H9 (cell line): Measurements from ENCODE around the gene DNM1. TPM values are rescaled to one million over a fixed set of nuclear protein-coding genes. Genes with fewer than 3 reads are reported as not detected.

Experiments used
- DNase-seq: peaks from one replicate; pipeline ENCODE4 v3.0.0-alpha.2; 2017
- H2AFZ ChIP-seq: one replicate; pipeline ENCODE4 v1.6.1; 2013; ENCODE audit warnings: mild to moderate bottlenecking, low read length, control low read depth, moderate library complexity
- H2AK5ac ChIP-seq: 2 replicates; pipeline ENCODE4 v1.6.1; 2013; ENCODE audit warnings: low read length, control low read depth, mixed read lengths; ENCODE audit not compliant: insufficient read length
- H2BK120ac ChIP-seq: one replicate; pipeline ENCODE4 v1.6.1; 2013; ENCODE audit warnings: low read depth, mild to moderate bottlenecking, low read length, control low read depth, inconsistent platforms; ENCODE audit not compliant: poor library complexity, severe bottlenecking
- H2BK12ac ChIP-seq: 2 replicates; pipeline ENCODE4 v1.6.1; 2013; ENCODE audit warnings: low read length, control low read depth, mixed read lengths, low read depth; ENCODE audit not compliant: insufficient read length
- H2BK15ac ChIP-seq: 2 replicates; pipeline ENCODE4 v1.6.1; 2013; ENCODE audit warnings: low read depth, low read length, control low read depth
- H2BK20ac ChIP-seq: one replicate; pipeline ENCODE4 v1.6.1; 2013; ENCODE audit warnings: low read depth, mild to moderate bottlenecking, low read length, control low read depth, inconsistent platforms; ENCODE audit not compliant: poor library complexity, severe bottlenecking
- H2BK5ac ChIP-seq: 2 replicates; pipeline ENCODE4 v1.6.1; 2013; ENCODE audit warnings: low read length, control low read depth, mixed read lengths; ENCODE audit not compliant: insufficient read length
- H3K14ac ChIP-seq: 2 replicates; pipeline ENCODE4 v1.6.1; 2013; ENCODE audit warnings: low read length, control low read depth; ENCODE audit not compliant: insufficient read depth
- H3K18ac ChIP-seq: 2 replicates; pipeline ENCODE4 v1.6.1; 2013; ENCODE audit warnings: low read depth, mild to moderate bottlenecking, mixed read lengths, low read length, control low read depth; ENCODE audit not compliant: insufficient read length
- H3K23ac ChIP-seq: 2 replicates; pipeline ENCODE4 v1.6.1; 2013; ENCODE audit warnings: low read length, control low read depth, mixed read lengths, low read depth; ENCODE audit not compliant: insufficient read length
- H3K23me2 ChIP-seq: 2 replicates; pipeline ENCODE4 v1.6.1; 2013; ENCODE audit warnings: low read depth, mild to moderate bottlenecking, mixed read lengths, low read length, control low read depth; ENCODE audit not compliant: insufficient read length, poor library complexity, severe bottlenecking
- H3K27ac ChIP-seq: 2 replicates; pipeline ENCODE4 v1.5.1; 2013; ENCODE audit warnings: low read length, control low read depth, mixed read lengths, low read depth; ENCODE audit not compliant: insufficient read length
- H3K27me3 ChIP-seq: 2 replicates; pipeline ENCODE4 v1.6.1; 2013; ENCODE audit warnings: low read length, control low read depth, inconsistent platforms; ENCODE audit not compliant: insufficient read depth
- H3K4ac ChIP-seq: 2 replicates; pipeline ENCODE4 v1.6.1; 2013; ENCODE audit warnings: low read depth, mild to moderate bottlenecking, control low read depth, inconsistent platforms, low read length, moderate library complexity
- H3K4me1 ChIP-seq: 2 replicates; pipeline ENCODE4 v1.6.1; 2013; ENCODE audit warnings: low read length, control low read depth, inconsistent platforms; ENCODE audit not compliant: insufficient read depth
- H3K4me2 ChIP-seq: 2 replicates; pipeline ENCODE4 v1.6.1; 2013; ENCODE audit warnings: low read length, control low read depth, mixed read lengths; ENCODE audit not compliant: insufficient read length, insufficient read depth
- H3K56ac ChIP-seq: 2 replicates; pipeline ENCODE4 v1.6.1; 2013; ENCODE audit warnings: low read depth, mild to moderate bottlenecking, mixed read lengths, low read length, control low read depth; ENCODE audit not compliant: insufficient read length
- H3K79me1 ChIP-seq: 2 replicates; pipeline ENCODE4 v1.6.1; 2013; ENCODE audit warnings: low read depth, mild to moderate bottlenecking, moderate library complexity, low read length, control low read depth, inconsistent platforms; ENCODE audit not compliant: insufficient read depth, poor library complexity, severe bottlenecking
- H3K79me2 ChIP-seq: 2 replicates; pipeline ENCODE4 v1.6.1; 2013; ENCODE audit warnings: low read length, control low read depth, inconsistent platforms; ENCODE audit not compliant: insufficient read depth
- H3K9ac ChIP-seq: 2 replicates; pipeline ENCODE4 v1.6.1; 2013; ENCODE audit warnings: low read length, control low read depth, mixed read lengths; ENCODE audit not compliant: insufficient read length; ENCODE audit errors: extremely low read depth
- H3K9me3 ChIP-seq: one replicate; pipeline ENCODE4 v1.6.1; 2013; ENCODE audit warnings: low read depth, low read length, inconsistent platforms; ENCODE audit not compliant: control insufficient read depth
- H3T11ph ChIP-seq: one replicate; pipeline ENCODE4 v1.6.1; 2013; ENCODE audit warnings: mild to moderate bottlenecking, low read length, control low read depth, inconsistent platforms
- H4K20me1 ChIP-seq: one replicate; pipeline ENCODE4 v1.6.1; 2013; ENCODE audit not compliant: control insufficient read depth, insufficient read length, insufficient read depth
- H4K5ac ChIP-seq: 2 replicates; pipeline ENCODE4 v1.6.1; 2013; ENCODE audit warnings: low read depth, mild to moderate bottlenecking, mixed read lengths, low read length, control low read depth; ENCODE audit not compliant: insufficient read length
- H4K8ac ChIP-seq: replicated peaks from 2 replicates; pipeline ENCODE4 v1.6.1; 2013; ENCODE audit warnings: low read length, control low read depth, mixed read lengths, low read depth; ENCODE audit not compliant: insufficient read length
- H4K91ac ChIP-seq: 2 replicates; pipeline ENCODE4 v1.6.1; 2013; ENCODE audit warnings: low read depth, mild to moderate bottlenecking, moderate library complexity, mixed read lengths, low read length, control low read depth; ENCODE audit not compliant: insufficient read length
- H3K27ac Mint-ChIP-seq, 3 experiments: 2 replicates in 2 of 3; 3 replicates in 1 of 3; pipeline ENCODE4 v1.8.0; 2020 to 2021; ENCODE audit warnings: mixed read lengths in 3 of 3, mild to moderate bottlenecking in 1 of 3, moderate library complexity in 1 of 3
- H3K27me3 Mint-ChIP-seq: 2 replicates; pipeline ENCODE4 v1.8.0; 2021; ENCODE audit warnings: low read depth, mild to moderate bottlenecking, moderate library complexity, mixed read lengths
- H3K36me3 Mint-ChIP-seq, 3 experiments: 2 replicates in 2 of 3; 3 replicates in 1 of 3; pipeline ENCODE4 v1.8.0; 2020 to 2021; ENCODE audit warnings: low read depth in 3 of 3, mixed read lengths in 3 of 3; ENCODE audit not compliant: insufficient read depth in 1 of 3
- H3K4me1 Mint-ChIP-seq, 2 experiments: 2 replicates each; pipeline ENCODE4 v1.8.0; 2020; ENCODE audit warnings: mixed read lengths in 2 of 2
- H3K4me3 Mint-ChIP-seq, 2 experiments: 2 replicates in 1 of 2; 3 replicates in 1 of 2; pipeline ENCODE4 v1.8.0; 2020 to 2021; ENCODE audit warnings: mild to moderate bottlenecking in 2 of 2, mixed read lengths in 2 of 2, moderate library complexity in 1 of 2
- H3K9me3 Mint-ChIP-seq, 2 experiments: 2 replicates in 1 of 2; 3 replicates in 1 of 2; pipeline ENCODE4 v1.8.0; 2020; ENCODE audit warnings: mild to moderate bottlenecking in 2 of 2, mixed read lengths in 2 of 2, moderate library complexity in 1 of 2
- WGBS: extraction: QIAGEN DNeasy Blood & Tissue Kit; methylation state at CpG from one replicate; pipeline ENCODE4 v1.1.7; 2013; ENCODE audit warnings: missing lambda C conversion rate, low lambda C conversion rate, mixed read lengths; ENCODE audit not compliant: insufficient read length; ENCODE audit errors: extremely low coverage; 5-methylcytosine and 5-hydroxymethylcytosine counted together
- total RNA-seq: library from RNA; stranded (reverse); gene quantifications from 2 replicates; pipeline ENCODE4 v1.2.1, GENCODE V29; 2021
- TF ChIP-seq, protein P1 (sequence below): fragments of 200-600 bp; sonication (generic); conservative IDR thresholded peaks from 3 replicates; pipeline ENCODE4 v1.8.0; 2021; ENCODE audit warnings: antibody characterized with exemption, mild to moderate bottlenecking

The DNM1 gene
- total RNA-seq, 1 experiment from 2014 or later: 58.0 TPM

DNA sequence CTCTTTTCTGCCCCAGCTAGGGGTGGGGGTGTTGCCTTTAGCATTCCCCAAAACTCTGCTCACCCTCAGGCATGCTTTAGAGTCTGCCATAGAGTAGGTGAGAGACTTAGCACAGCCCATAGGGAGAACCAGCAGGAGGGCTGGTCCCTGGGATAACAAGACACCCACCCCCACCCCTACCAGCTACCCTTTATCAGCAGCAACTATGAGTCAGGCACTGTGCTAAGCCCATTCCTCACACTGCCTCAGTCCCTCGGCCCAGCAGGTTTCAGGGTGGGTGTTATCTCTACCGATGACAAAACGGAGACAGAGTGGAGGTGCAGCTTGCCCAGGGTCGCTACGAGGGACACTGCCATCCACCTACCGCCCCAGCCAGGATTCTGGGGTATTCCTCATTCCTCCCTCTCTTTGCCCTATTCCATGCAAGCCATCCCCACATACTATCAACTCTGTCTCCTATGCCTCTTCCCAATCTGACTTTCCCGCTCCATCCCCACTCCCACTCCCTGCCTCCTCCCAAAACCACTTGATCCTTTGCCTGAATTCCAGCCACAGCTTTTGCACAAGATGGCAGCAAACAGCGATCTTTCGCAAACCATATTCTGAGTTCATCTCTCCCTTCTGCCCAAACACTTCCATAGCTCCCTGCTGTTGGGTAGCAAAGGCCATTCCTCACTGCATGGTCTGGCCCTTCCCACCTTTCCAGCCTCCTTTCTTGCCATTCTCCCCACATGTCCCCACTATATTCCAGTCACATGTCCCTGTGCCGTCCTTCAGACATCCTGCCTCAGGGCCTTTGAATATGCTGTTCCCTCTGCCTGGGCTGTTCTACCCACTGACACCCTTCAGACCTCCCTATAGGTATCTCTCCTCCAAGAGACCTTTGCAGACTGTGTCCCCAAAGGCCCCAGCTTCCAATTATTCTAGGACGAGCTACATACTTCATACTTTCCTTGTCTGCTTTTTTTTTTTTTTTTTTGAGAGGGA is 16.9 kb upstream of the DNM1 start:
- Histone ChIP-seq H4K5ac (no peak overlapping the region), H2BK20ac (no peak overlapping the region), H3K79me1 (no peaks in the 10 kb centered on the region), H3K79me2 (no peaks in the 10 kb centered on the region), H4K8ac (no peak overlapping the region), H3K14ac (no peak overlapping the region), H2BK12ac (no peak overlapping the region), H3K4me1 (no peaks in the 10 kb centered on the region), H3K18ac (no peak overlapping the region), H3K27me3 (no peaks in the 10 kb centered on the region), H2AFZ (no peak overlapping the region), H2BK120ac (no peak overlapping the region), H3K56ac (no peak overlapping the region), H3K9ac (no peak overlapping the region), H3K27ac (no peak overlapping the region), H3K9me3 (no peaks in the 10 kb centered on the region), H3K23me2 (peaks cover 7% of the 10 kb centered on the region), H2BK5ac (no peak overlapping the region), H2BK15ac (no peak overlapping the region), H4K91ac (no peak overlapping the region), H3K4ac (no peak overlapping the region), H2AK5ac (no peak overlapping the region), H3K23ac (no peak overlapping the region), H3T11ph (no peak overlapping the region), H4K20me1 (no peaks in the 10 kb centered on the region), H3K4me2 (no peak overlapping the region)
- TF ChIP-seq, protein P1, sequence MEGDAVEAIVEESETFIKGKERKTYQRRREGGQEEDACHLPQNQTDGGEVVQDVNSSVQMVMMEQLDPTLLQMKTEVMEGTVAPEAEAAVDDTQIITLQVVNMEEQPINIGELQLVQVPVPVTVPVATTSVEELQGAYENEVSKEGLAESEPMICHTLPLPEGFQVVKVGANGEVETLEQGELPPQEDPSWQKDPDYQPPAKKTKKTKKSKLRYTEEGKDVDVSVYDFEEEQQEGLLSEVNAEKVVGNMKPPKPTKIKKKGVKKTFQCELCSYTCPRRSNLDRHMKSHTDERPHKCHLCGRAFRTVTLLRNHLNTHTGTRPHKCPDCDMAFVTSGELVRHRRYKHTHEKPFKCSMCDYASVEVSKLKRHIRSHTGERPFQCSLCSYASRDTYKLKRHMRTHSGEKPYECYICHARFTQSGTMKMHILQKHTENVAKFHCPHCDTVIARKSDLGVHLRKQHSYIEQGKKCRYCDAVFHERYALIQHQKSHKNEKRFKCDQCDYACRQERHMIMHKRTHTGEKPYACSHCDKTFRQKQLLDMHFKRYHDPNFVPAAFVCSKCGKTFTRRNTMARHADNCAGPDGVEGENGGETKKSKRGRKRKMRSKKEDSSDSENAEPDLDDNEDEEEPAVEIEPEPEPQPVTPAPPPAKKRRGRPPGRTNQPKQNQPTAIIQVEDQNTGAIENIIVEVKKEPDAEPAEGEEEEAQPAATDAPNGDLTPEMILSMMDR: no peak
- no peak overlapping the region; a peak in 1 of 5 replicates for H3K4me3 Mint-ChIP-seq
- H3K36me3 Mint-ChIP-seq: peaks cover 32 to 65% (median 53%) of the 10 kb centered on the region in 3 experiments
- peaks cover 7 to 10% of the 10 kb centered on the region in 2 experiments for H3K4me1 Mint-ChIP-seq
- no peaks in the 10 kb centered on the region for H3K27me3 Mint-ChIP-seq
- no peak overlapping the region for H3K27ac Mint-ChIP-seq
- no peak for DNase-seq
- peaks cover 2% of the 10 kb centered on the region in 2 experiments; a peak in 1 of 5 replicates for H3K9me3 Mint-ChIP-seq
- no CpG with 5 or more reads among the region's 11 CpGs for WGBS
